AG09309 (cell line): ENCODE data around the gene ETFA.

Experiments used
- DNase-seq: peaks from one replicate; pipeline ENCODE4 v3.0.0-alpha.2; 2010; ENCODE audit warnings: low read depth
- H3K4me3 ChIP-seq: 2 replicates; pipeline ENCODE4 v1.5.1; 2011; ENCODE audit warnings: mild to moderate bottlenecking, low read depth, low read length, moderate library complexity; ENCODE audit not compliant: control insufficient read depth
- TF ChIP-seq, protein P1 (sequence below): IDR thresholded peaks from 2 replicates; pipeline ENCODE4 v1.5.1; 2011; ENCODE audit warnings: mild to moderate bottlenecking, low read depth, low read length, inconsistent platforms; ENCODE audit not compliant: insufficient read depth, control insufficient read depth; ENCODE audit errors: missing control alignments

ETFA gene

GRCh38 chr15:76208084-76208785 is 103.0 kb downstream of the ETFA start:
- no peak for DNase-seq
- TF ChIP-seq, protein P1, sequence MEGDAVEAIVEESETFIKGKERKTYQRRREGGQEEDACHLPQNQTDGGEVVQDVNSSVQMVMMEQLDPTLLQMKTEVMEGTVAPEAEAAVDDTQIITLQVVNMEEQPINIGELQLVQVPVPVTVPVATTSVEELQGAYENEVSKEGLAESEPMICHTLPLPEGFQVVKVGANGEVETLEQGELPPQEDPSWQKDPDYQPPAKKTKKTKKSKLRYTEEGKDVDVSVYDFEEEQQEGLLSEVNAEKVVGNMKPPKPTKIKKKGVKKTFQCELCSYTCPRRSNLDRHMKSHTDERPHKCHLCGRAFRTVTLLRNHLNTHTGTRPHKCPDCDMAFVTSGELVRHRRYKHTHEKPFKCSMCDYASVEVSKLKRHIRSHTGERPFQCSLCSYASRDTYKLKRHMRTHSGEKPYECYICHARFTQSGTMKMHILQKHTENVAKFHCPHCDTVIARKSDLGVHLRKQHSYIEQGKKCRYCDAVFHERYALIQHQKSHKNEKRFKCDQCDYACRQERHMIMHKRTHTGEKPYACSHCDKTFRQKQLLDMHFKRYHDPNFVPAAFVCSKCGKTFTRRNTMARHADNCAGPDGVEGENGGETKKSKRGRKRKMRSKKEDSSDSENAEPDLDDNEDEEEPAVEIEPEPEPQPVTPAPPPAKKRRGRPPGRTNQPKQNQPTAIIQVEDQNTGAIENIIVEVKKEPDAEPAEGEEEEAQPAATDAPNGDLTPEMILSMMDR, result no peak
- no peak overlapping the region for H3K4me3 ChIP-seq

GRCh38 chr15:76206325-76206976 is 104.8 kb downstream of the ETFA start:
- no peak overlapping the region for H3K4me3 ChIP-seq
- TF ChIP-seq, protein P1, result no peak
- no peak for DNase-seq

DNA sequence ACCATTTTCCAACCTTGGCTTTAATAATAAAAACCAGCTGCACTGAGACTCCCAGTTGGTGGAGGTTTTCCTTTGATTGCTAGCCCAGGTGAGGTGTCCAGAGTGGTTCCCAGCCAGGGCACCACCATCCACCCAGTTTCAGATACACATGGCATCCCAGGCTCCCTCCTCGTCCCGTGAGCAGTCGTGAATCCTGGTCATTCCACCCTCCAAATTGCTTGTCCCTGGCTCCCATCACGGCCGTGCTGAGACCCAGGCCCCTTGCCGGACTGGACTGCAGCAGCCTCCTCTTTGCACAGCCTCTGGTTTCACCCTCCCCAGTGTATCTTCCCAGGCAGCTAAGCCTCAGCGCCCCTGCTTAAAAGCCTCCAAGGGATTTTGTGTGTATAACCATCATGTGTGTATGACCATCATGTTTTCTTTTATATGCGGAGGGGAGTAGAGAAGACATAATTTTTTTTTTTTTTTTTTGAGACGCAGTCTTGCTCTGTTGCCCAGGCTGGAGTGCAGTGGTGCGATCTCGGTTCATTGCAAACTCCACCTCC is 106.3 kb downstream of the ETFA start:
- H3K4me3 ChIP-seq, result no peak overlapping the region
- TF ChIP-seq, protein P1, result no peak
- no peak for DNase-seq

GRCh38 chr15:76204109-76204845 is 107.0 kb downstream of the ETFA start:
- TF ChIP-seq, protein P1, result no peak
- H3K4me3 ChIP-seq, result no peak overlapping the region
- no peak for DNase-seq

DNA sequence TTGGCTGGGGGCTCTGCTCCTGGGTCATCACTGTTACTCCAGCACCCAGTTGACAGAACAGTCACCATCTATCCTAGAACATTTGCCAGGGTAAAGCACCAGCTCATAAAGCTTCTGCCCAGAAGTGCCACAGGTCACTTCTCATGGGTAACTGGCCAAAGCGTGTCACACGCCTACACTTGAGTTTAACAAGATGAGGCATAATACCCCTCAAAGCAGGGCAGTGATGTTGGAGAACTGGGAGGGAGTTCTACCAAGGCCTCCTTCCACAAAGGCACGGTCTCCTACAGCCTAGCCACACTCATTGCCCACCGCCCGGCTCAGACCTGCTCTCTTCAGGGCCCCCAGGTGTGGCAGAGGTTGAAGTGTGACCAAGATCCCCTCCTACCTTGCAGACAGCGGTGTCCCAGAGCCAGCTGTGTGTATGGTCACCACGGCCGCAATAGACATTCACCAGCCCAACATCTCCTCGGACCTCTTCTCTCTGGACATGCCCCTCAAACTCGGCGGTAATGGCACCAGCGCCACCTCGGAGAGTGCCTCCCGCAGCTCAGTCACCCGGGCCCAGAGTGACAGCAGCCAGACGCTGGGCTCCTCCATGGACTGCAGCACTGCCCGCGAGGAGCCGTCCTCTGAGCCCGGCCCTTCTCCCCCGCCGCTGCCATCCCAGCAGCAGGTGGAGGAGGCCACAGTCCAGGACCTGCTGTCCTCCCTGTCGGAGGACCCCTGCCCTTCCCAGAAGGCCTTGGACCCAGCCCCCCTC is 107.7 kb downstream of the ETFA start:
- H3K4me3 ChIP-seq, result no peak overlapping the region
- DNase-seq, result no peak
- TF ChIP-seq, protein P1, result no peak
